Keratinocyte (primary cell): ENCODE measurements around the gene ADAM19. TPM values are rescaled to one million over a fixed set of nuclear protein-coding genes. Genes with fewer than 3 reads are reported as not detected.

Source experiments
- DNase-seq: peaks from one replicate; pipeline ENCODE4 v3.0.0-alpha.2; 2011; ENCODE audit warnings: low read depth, missing footprints, low spot score
- FAIRE-seq: peaks from 2 replicates; lab custom pipeline; 2011; peaks lifted over from hg19 to GRCh38; lab: Jason Lieb, UNC
- H2AFZ ChIP-seq: 2 replicates; pipeline ENCODE4 v1.6.0; 2012; ENCODE audit warnings: low read length, control low read depth, inconsistent platforms; ENCODE audit not compliant: control insufficient read depth
- H3K27ac ChIP-seq: 2 replicates; pipeline ENCODE4 v1.5.1; 2011; ENCODE audit warnings: low read length; ENCODE audit not compliant: control insufficient read depth, insufficient read depth
- H3K27me3 ChIP-seq: 3 replicates; pipeline ENCODE4 v1.6.0; 2011; ENCODE audit warnings: low read length; ENCODE audit not compliant: control insufficient read depth, insufficient read depth; ENCODE audit errors: extremely low read depth
- H3K36me3 ChIP-seq, 2 experiments: 2 replicates in 1 of 2; 3 replicates in 1 of 2; pipeline ENCODE4 v1.5.1; 2011; ENCODE audit warnings: low read length in 2 of 2, mild to moderate bottlenecking in 1 of 2; ENCODE audit not compliant: control insufficient read depth in 2 of 2, insufficient read depth in 2 of 2; ENCODE audit errors: extremely low read depth in 1 of 2
- H3K4me1 ChIP-seq: 3 replicates; pipeline ENCODE4 v1.5.1; 2011; ENCODE audit warnings: low read length; ENCODE audit not compliant: control insufficient read depth, insufficient read depth; ENCODE audit errors: extremely low read depth
- H3K4me2 ChIP-seq: 3 replicates; pipeline ENCODE4 v1.6.0; 2011; ENCODE audit warnings: low read depth, low read length; ENCODE audit not compliant: control insufficient read depth, insufficient read depth; ENCODE audit errors: extremely low read depth
- H3K4me3 ChIP-seq, 3 experiments: fragments of 200-600 bp in 1 of 3; sonication (generic) in 1 of 3; 2 replicates in 2 of 3; 3 replicates in 1 of 3; pipeline ENCODE4 v1.5.1; 2011 to 2016; ENCODE audit warnings: low read length in 3 of 3, mild to moderate bottlenecking in 3 of 3, control low read depth in 2 of 3, inconsistent platforms in 1 of 3, low read depth in 1 of 3, mixed read lengths in 1 of 3, mixed run types in 1 of 3, moderate library complexity in 1 of 3; ENCODE audit not compliant: control insufficient read depth in 2 of 3, insufficient read depth in 2 of 3; ENCODE audit errors: extremely low read depth in 1 of 3
- H3K79me2 ChIP-seq: 2 replicates; pipeline ENCODE4 v1.6.0; 2012; ENCODE audit warnings: low read length; ENCODE audit not compliant: control insufficient read depth, insufficient read depth
- H3K9ac ChIP-seq: 3 replicates; pipeline ENCODE4 v1.6.0; 2011; ENCODE audit warnings: low read length; ENCODE audit not compliant: control insufficient read depth, insufficient read depth; ENCODE audit errors: extremely low read depth
- H3K9me1 ChIP-seq: 3 replicates; pipeline ENCODE4 v1.6.0; 2011; ENCODE audit warnings: low read length; ENCODE audit not compliant: control insufficient read depth, insufficient read depth; ENCODE audit errors: extremely low read depth
- H3K9me3 ChIP-seq: 2 replicates; pipeline ENCODE4 v1.5.1; 2012; ENCODE audit warnings: low read depth, low read length; ENCODE audit not compliant: control insufficient read depth
- H4K20me1 ChIP-seq: 3 replicates; pipeline ENCODE4 v1.6.0; 2011; ENCODE audit warnings: low read length; ENCODE audit not compliant: control insufficient read depth, insufficient read depth; ENCODE audit errors: extremely low read depth
- CTCF ChIP-seq, 3 experiments: IDR thresholded peaks in 1 of 3; conservative IDR thresholded peaks in 1 of 3; optimal IDR thresholded peaks in 1 of 3; 2 replicates in 2 of 3; 3 replicates in 1 of 3; pipeline versions ENCODE3 to v1.5.1; 2011; ENCODE audit warnings: low read length in 3 of 3, mild to moderate bottlenecking in 3 of 3, moderate library complexity in 2 of 3, control low read depth in 1 of 3, inconsistent platforms in 1 of 3; ENCODE audit not compliant: insufficient read depth in 2 of 3; ENCODE audit errors: extremely low read depth in 1 of 3
- EZH2 ChIP-seq: IDR thresholded peaks from one replicate; pipeline ENCODE4 v1.6.1; 2012; ENCODE audit warnings: inconsistent platforms, mild to moderate bottlenecking, low read length, moderate library complexity
- dilution Hi-C: fragments of 300-500 bp; cut with MboI; formaldehyde crosslinking; loops from one replicate; pipeline ENCODE4 v1.7.0; 2020; ENCODE audit warnings: low sequenced_read_pairs; ENCODE audit not compliant: extremely low pct_ligation_motif_present
- polyA plus RNA-seq, 5 experiments: library from polyadenylated mRNA; depleted of rRNA in 3 of 5; stranded (reverse) in 3 of 5; stranded (forward) in 1 of 5; unstranded in 1 of 5; fragments of >200 nt; gene quantifications; 1 replicate in 1 of 5; 2 replicates in 3 of 5; 3 replicates in 1 of 5; pipeline versions ENCODE4 v1.2.1 to v1.2.3, GENCODE V29; 2011 to 2012; ENCODE audit warnings: missing spikeins in 2 of 5, low read depth in 1 of 5, low replicate concordance in 1 of 5

The ADAM19 gene
- polyA plus RNA-seq, 1 donor (not counting 4 experiments of a cell fraction or from before 2014, with no cell fraction given), result 22.7 TPM

- Histone ChIP-seq H3K4me3 (no peak overlapping the region), H3K4me1 (no peaks in the 10 kb centered on the region), H4K20me1 (no peaks in the 10 kb centered on the region), H3K9me1 (no peaks in the 10 kb centered on the region), H3K27ac (no peak overlapping the region), H3K9ac (no peak overlapping the region), H3K27me3 (no peaks in the 10 kb centered on the region), H2AFZ (no peak overlapping the region), H3K4me2 (no peak overlapping the region), H3K9me3 (no peaks in the 10 kb centered on the region), H3K79me2 (no peaks in the 10 kb centered on the region), H3K36me3 (peaks cover 2 to 24% of the 10 kb centered on the region in 2 experiments)
- dilution Hi-C loops, result no loop called here
- DNase-seq (no peak), FAIRE-seq (no peak)
- TF ChIP-seq CTCF (optimal IDR thresholded peaks at IDR 0.05 in 1 of 3, IDR thresholded peaks at IDR 0.05 in 1 of 3, conservative IDR thresholded peaks at IDR 0.05 in 1 of 3; ENCODE audit: extremely low read depth in 1 of 3, insufficient read depth in 2 of 3, low read length in 3 of 3), result no peak
- TF ChIP-seq EZH2, result no peak
Measured at GRCh38 chr5:157487358-157487757, 88.2 kb downstream of the ADAM19 start.

- peaks cover 2 to 24% of the 10 kb centered on the region in 2 experiments for H3K36me3 ChIP-seq
Measured at GRCh38 chr5:157486861-157487260, 88.7 kb downstream of the ADAM19 start.

More at GRCh38 chr5:157486861-157487260, 88.7 kb downstream of the ADAM19 start:
- H3K27me3 ChIP-seq, result no peaks in the 10 kb centered on the region
- DNase-seq (no peak), FAIRE-seq (no peak)
- H3K27ac ChIP-seq, result no peak overlapping the region
- dilution Hi-C loops, result no loop called here
- H4K20me1 ChIP-seq, result no peaks in the 10 kb centered on the region
- no peaks in the 10 kb centered on the region for H3K4me1 ChIP-seq
- H3K9me1 ChIP-seq, result no peaks in the 10 kb centered on the region
- no peaks in the 10 kb centered on the region for H3K9me3 ChIP-seq
- H2AFZ ChIP-seq, result no peak overlapping the region
- no peak overlapping the region for H3K4me2 ChIP-seq
- TF ChIP-seq EZH2 (no peak), CTCF (optimal IDR thresholded peaks at IDR 0.05 in 1 of 3, IDR thresholded peaks at IDR 0.05 in 1 of 3, conservative IDR thresholded peaks at IDR 0.05 in 1 of 3; ENCODE audit: extremely low read depth in 1 of 3, insufficient read depth in 2 of 3, low read length in 3 of 3) (no peak)
- H3K9ac ChIP-seq, result no peak overlapping the region
- no peaks in the 10 kb centered on the region for H3K79me2 ChIP-seq
- H3K4me3 ChIP-seq, result no peak overlapping the region
